ENCODE data around the gene CEP152.

The CEP152 gene

DNA sequence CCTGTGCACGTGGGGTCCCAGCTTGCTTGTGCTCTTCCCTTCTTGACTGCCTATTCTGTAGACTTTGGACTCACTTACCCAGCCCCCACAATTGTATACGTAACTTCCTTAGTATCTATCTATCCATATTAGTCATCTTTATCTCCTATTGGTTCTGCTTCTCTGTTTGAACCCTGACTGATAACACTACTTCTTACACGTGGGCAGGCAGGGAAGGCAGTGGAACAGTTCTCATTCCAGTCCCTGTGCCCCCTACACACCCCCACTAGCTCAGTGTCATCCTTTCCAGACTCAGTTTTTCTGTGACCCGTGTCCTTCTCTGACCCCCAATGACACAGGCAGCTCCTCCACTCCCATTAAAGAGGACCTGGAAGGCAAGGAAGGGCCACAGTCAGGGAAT lies 91.2 kb downstream of the CEP152 start:
- DNase-seq (ENCODE audit: insufficient read length, low spot score) = no peak
- TF ChIP-seq POLR2A (IDR thresholded peaks at IDR 0.05; ENCODE audit: low read depth, low read length) = no peak
- FAIRE-seq = no peak

DNA sequence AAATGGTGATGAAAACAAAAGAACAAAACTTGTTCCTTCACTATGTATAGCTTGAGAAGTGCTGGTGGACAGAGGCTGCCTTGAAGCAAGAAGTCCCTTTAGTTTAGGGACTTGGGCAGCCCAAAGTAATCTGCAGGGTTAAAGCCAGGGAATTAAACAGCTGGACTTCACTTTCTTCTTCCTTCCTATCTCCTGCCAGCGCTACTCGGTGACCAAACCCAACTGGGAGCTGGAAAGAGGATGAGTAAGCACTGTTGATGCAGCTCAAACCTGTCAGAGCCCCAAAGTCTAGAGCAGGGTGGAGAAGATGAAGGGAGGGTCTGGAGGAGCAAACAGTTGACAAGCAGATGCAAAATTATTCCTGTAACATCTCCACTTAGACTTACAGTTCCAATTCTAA lies 92.2 kb downstream of the CEP152 start:
- DNase-seq (ENCODE audit: insufficient read length, low spot score) (no peak), FAIRE-seq (no peak)
- no peak for TF ChIP-seq POLR2A (IDR thresholded peaks at IDR 0.05; ENCODE audit: low read depth, low read length)

DNA sequence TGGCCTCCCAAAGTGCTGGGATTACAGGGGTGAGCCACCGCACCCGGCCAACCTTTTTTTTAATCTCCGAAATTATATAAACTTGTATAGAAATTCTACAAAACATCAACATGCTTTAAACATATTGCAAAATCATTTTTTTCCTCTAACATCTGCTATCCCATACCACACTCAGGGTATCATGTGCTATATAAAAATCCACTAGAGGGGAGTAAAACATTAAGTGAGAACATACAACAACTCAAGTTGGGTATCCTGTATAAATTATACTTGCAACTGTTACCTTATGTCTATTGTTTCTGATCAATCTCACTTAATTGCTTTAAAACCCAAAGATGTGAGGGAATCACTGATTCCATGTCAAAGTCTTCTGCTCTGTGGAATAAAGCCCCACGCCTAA lies 93.4 kb downstream of the CEP152 start:
- TF ChIP-seq POLR2A (IDR thresholded peaks at IDR 0.05; ENCODE audit: low read depth, low read length) = no peak
- DNase-seq (ENCODE audit: insufficient read length, low spot score) (no peak), FAIRE-seq (no peak)

DNA sequence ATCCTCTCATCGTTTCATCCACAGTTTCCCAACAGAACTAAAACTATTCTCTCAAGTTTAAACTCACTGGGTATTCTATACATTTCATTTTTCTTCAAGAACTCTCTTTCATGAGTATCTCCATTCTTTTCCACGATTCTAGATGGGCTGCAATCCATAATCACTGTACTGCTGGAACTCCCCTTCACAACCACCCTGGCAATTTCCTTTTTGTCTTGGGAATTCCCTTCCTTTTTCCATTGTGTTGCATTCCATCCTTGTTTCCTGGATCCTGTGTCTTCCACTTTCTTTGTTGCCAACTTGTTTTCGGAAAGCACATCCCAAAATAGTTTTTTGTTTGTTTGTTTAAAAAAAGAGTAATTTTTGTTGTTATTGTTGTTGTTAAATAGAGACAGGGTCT lies 98.3 kb downstream of the CEP152 start:
- TF ChIP-seq POLR2A (IDR thresholded peaks at IDR 0.05; ENCODE audit: low read depth, low read length) = no peak
- FAIRE-seq (no peak), DNase-seq (ENCODE audit: insufficient read length, low spot score) (no peak)

DNA sequence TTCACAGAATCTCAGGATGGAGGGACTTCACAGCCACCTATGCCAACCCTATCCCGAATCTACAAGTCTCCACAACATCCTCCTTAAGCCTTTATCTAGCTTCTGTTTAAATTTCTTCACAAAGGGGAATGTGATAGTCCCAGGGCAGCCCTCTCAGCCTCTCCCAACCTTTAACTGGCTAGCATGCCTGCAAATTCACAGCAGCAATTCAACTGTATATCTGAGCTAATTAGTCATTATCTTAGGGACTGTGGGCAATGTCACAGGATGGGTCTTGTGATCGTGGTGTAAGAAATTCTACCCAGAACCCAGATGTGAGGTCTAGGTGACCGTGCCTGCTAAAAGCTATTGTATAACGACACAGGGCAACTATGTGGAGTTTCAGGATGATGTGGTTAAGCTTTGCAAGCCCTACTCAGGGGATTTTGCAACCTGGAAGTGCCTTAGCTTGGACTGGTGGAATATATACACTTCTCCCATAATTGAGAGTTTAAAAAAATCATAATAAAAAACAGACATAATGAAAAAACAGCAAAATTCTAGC lies 99.8 kb downstream of the CEP152 start:
- no peak for FAIRE-seq
- DNase-seq (ENCODE audit: insufficient read length, low spot score) = no peak
- TF ChIP-seq POLR2A (IDR thresholded peaks at IDR 0.05; ENCODE audit: low read depth, low read length) = no peak

DNA sequence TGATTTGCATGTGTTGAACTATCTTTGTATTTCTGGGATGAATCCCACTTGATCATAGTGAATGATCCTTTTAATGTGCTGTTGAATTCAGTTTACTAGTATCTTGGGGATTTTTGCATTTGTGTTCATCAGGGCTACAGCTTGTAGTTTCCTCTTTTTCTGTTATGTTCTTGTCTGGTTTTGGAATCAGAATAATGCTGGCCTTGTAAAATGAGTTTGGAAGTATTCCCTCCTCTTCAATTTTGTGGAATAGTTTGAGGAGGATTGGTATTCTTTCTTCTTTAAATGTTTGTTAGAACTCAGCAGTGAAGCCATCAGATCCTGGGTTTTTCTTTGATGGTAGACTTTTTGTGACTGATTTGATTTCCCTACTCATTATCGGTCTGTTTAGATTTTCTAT lies 102.2 kb downstream of the CEP152 start:
- no peak for TF ChIP-seq POLR2A (IDR thresholded peaks at IDR 0.05; ENCODE audit: low read depth, low read length)
- FAIRE-seq (no peak), DNase-seq (ENCODE audit: insufficient read length, low spot score) (no peak)

DNA sequence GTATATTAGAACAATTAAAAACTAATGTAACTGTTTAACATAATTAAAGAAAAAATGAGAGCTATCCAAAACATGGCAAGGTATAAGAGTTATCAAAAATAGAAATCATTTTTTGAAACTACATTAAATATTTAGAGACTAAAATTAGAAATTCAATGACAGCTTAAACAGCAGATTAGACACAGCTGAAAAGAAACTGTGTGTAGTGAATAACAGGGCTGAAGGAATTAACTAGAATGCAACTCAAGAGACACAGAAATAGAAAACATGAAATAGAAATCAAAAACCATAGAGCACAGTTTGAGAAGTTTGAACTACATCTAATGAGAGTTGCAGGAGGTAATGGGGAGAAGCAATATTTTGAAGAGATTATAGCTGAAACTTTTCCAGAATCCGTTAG lies 105.5 kb downstream of the CEP152 start:
- no peak for DNase-seq (ENCODE audit: insufficient read length, low spot score)

DNA sequence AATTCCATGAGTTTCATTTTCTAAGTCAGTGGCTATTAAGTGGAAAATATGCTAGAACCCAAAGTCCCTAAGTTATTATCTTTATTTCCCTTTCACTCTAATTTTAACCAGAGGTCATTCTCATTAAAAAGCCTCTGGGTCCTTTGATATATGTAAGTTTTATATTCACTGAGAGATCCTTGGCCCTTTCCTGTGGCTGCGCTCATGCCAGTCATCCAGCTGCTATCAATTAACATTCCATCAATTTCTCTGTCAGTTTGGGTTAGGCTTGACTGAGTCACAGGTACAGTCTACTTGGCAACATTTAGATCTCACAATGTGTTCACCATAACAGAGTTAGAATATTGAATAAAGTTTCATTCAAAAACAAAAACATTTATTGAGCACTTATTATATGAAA lies 107.3 kb downstream of the CEP152 start:
- no peak for TF ChIP-seq POLR2A (IDR thresholded peaks at IDR 0.05; ENCODE audit: low read depth, low read length)
- DNase-seq (ENCODE audit: insufficient read length, low spot score) (no peak), FAIRE-seq (no peak)

More for the DNA sequence above, 105.5 kb downstream of the CEP152 start:
- FAIRE-seq = no peak
- no peak for TF ChIP-seq POLR2A (IDR thresholded peaks at IDR 0.05; ENCODE audit: low read depth, low read length)

DNA sequence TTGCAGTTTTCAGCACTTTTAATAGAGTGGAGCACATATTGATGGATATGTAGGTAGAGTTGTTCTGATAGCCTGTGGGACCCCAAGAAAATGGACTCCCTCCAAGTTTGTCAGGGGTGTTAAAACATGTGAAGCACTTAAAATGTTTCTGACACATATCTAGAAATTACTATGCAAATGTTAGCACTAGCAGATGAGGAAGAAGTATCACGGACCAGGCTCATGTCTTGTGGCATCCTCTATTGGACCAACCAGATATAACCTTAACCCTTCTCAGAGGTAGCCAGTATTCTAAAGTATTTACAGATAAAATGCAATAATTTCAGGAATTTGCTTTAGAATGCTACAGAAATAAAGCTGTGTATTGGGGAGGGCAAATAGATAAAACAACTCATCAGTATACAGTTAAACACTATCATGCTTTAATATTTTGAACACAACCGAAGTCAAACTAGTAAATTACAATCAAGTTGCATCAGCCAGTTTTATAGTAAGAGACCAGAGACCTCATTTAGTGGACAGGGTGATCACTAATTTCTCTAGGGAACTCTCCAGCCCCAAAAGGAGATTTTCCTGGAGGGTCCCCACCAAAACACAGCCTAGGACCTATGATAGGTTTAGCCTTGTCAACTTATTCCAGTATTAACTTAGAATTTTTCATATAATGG lies 108.2 kb downstream of the CEP152 start:
- no peak for FAIRE-seq
- no peak for TF ChIP-seq POLR2A (IDR thresholded peaks at IDR 0.05; ENCODE audit: low read depth, low read length)
- no peak for DNase-seq (ENCODE audit: insufficient read length, low spot score)

DNA sequence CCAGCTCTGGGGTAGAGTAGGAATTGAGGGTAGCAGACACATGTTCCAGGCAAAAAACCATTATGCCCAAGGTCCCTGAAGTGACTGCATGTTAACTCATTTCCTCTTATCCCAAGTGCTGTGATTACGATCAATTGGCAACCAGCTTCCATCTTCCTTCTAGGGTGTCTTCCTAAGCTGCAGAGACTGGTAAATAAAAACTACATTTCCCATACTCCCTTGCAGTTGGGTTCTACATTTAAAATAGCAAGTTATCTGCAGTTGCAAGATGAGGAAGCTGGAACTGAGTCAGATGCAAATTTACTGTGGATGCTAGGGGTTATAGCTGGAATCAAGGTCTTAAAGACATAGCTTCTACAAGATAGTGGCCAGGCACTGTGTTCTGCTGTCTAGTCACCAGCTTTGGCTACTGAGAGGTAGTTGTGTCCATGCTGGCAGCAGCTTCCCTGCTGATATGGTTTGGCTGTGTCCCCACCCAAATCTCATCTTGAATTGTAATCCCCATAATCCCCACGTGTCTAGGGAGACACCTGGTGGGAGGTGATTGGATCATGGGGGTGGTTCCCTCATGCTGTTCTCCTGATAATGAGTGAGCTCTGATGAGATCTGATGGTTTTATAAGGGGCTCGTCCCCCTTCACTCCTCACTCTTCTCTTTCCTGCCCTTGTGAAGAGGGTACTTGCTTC lies 114.1 kb downstream of the CEP152 start:
- no peak for DNase-seq (ENCODE audit: insufficient read length, low spot score)
- FAIRE-seq = no peak
- no peak for TF ChIP-seq POLR2A (IDR thresholded peaks at IDR 0.05; ENCODE audit: low read depth, low read length)

DNA sequence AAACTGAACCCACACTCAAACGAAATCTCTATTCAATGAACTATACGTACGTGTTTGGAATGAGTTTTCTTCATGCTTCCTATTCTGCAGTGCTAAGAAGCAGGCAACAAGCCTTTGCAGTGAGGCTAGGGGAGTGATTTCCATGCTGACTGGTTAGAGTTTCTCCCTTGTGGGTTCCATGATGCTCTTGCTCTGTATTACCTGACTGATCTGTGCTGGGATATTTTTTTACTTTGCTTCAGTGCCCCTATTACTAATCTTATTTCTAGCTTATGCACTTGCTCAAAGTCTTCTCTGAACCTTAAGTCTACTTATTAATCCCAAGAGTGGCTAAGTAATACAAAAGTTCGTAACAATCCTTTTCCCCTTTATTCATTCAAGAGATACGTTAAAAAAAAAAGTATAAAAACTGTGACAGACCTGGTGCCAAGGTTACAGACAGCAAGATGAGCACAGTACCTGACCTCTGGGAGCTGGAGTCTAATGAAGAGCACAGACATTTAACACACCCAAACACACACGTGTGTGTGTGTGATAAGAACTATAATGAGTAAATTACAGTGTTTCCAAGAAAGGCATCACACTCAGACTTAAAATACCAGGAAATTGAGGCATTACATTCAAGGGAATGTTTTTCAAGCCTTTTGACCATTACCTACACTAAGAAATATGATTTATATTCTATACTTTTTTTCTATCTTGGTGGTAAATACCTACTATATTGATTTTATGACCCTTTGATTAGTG lies 114.9 kb downstream of the CEP152 start:
- TF ChIP-seq POLR2A (IDR thresholded peaks at IDR 0.05; ENCODE audit: low read depth, low read length) = no peak
- DNase-seq (ENCODE audit: insufficient read length, low spot score) (no peak), FAIRE-seq (no peak)

DNA sequence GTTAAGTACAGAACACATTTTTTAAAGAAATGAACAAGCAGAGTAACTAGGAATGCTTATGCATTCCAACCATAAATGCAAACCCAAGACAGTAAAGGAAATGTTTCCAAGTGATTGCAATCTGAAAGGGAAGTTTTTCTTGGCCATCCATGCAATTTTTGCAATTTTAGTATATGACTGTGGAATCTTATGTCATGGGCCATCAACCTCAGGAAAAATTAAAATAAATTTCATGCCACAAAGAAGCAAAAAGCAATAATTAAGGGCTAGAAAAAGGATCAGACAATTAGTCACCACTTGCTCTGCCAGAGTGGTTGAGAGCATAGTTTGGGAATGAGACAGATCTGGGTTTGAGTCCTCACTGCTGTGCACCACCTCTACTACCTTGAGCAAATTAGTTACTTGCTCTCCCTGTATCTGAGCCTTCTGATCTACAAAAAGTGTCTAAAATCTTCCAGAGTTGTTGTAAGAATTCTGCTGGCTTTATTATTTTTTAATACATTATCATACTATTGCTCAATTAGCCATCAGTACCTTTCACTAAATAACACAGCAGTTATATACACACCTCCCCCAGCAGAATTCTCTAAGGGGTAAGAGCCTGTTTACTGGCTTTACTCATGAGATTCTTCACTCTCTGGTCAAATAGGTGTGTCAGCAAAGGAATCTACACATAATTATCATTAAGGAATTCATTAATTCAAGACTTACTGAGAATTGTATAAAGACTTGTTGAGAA lies 115.6 kb downstream of the CEP152 start:
- DNase-seq (ENCODE audit: insufficient read length, low spot score) (no peak), FAIRE-seq (peak; percentile 57)
- no peak for TF ChIP-seq POLR2A (IDR thresholded peaks at IDR 0.05; ENCODE audit: low read depth, low read length)

DNA sequence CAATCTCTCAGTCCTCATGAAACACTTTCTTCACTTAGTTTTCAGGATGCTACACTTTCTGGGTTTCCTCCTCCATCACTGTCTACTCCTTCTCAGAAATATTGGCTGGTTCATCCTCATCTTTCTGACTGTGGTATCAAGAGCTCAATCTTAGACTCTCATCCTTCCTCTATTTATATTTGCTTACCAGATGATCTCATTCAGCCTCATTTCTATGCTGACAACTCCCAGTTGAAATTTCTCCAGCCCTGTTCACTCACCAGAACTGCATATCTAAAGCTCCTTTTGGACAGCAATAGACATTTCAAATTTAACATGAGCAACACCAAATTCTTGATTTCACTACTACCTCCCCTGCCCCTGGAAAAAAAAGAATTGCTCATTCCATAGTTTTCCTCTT lies 117.4 kb downstream of the CEP152 start:
- no peak for TF ChIP-seq POLR2A (IDR thresholded peaks at IDR 0.05; ENCODE audit: low read depth, low read length)
- FAIRE-seq (no peak), DNase-seq (ENCODE audit: insufficient read length, low spot score) (no peak)

DNA sequence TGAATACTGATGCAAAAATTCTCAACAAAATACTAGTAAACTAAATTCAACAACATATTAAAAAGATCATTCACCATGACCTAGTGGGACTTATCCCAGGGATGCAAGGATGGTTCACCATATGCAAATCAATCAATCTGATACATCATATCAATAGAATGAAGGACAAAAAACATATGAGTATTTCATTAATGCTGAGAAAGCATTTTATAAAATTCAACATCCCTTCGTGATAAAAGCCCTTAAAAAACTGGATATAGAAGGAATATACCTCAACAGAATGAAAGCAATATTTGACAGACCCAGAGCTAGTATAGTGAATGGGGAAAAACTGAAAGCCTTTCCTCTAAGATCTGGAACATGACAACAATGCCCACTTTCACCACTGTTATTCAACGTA lies 122.4 kb downstream of the CEP152 start:
- FAIRE-seq = no peak
- no peak for TF ChIP-seq POLR2A (IDR thresholded peaks at IDR 0.05; ENCODE audit: low read depth, low read length)
- DNase-seq (ENCODE audit: insufficient read length, low spot score) = no peak
